ENCODE measurements around the gene GAK.

GAK gene

DNA sequence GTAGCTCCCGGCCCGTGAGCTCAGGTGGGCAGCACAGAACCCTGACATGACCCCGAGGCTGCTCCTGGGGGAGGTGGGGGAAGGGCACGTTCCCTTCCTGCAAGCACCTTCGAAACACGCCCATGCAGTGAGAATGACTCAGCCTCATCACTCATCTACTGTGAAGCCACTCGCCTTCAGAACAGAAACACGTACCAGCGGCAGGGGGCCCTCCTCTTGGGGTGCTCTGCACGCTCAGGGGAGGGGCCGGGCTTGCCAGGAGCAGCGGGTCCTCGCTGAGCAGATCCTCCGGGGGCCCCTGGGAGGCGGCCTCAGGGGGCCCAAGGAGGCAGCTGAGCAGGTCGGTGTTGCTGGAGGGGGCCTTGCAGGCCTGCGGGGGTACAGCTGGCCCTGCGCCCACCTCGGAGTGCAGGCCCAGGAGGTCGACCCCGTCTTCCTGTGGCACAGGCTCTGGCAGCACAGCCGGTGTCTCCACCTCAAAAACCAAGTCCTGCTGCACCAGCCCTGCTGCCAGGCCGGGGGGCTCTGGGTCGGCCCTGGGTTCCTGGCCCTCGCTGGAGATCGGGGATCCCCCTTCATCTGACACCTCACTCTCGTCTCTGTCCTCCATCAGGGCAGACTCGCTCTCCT is 65.2 kb downstream of the GAK start:
- DNase-seq = no peak

DNA sequence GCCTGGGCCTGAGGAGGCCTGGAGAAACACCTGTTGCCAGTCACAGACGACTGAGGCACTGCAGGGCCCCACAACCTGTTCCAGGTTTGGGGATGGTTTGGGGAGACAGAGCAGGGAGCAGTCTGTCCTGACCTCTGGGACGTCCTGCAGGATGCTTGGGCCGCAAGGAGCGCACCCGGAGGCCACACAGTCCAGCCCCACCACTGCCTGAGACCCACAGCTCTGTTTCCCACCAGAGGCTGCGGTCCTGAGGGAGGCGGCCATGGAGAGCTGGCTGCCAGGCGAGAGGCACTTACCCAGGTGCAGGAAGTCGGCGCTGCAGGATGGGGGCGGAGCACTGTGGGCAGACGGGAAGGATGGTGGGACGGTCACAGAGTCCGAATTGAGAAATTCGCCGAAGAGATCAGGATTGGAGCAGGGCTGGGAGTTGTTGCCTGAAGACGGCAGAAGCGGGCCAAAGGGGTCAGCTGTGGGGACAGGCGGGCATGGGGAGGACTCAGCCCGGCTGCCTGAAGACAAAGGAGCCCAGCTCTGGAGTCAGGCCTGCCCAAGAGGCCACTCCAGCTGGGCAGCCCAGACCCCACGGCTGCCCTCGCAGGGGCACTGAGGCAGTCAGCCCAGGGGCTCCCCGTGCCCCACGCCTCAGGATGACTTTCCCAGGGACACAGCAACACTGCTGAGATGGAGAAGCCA is 65.9 kb downstream of the GAK start:
- no peak for DNase-seq

DNA sequence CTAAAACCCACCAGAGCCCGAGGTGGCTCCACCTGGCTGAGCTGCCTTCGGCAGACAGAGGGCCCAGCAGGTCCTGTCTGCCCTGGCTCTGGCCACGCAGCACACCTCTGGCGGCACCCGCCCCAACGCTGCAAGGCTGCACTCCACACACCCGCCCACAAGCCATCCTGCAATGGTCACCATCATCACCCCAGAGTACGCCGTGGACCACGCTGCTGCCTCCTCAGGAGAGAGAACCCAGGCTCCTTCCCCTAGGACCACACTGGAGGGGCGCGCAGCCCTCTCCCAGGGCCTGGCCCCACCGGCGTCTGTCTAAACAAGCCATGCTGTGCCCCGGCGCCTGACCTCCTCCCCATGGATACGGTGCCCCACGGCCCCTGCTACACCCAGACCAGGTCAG is 66.5 kb downstream of the GAK start:
- DNase-seq = no peak

DNA sequence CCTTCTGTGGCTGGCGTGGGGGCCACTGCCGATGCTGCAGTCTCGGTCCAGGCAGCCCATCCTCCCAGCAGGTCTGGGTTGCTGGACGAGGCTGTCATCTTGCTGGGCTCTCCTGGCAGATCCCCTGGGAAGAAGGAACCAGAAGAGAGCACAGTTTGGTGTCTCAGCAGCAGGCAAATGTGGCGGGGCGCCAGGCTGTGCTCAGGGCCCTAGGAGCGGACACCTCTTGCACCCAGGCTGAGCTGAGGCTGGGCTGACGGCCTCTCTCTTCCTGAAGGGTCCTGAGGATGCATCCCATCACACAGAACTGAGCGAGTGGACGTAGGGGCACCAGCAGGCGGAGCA is 67.0 kb downstream of the GAK start:
- DNase-seq = no peak

DNA sequence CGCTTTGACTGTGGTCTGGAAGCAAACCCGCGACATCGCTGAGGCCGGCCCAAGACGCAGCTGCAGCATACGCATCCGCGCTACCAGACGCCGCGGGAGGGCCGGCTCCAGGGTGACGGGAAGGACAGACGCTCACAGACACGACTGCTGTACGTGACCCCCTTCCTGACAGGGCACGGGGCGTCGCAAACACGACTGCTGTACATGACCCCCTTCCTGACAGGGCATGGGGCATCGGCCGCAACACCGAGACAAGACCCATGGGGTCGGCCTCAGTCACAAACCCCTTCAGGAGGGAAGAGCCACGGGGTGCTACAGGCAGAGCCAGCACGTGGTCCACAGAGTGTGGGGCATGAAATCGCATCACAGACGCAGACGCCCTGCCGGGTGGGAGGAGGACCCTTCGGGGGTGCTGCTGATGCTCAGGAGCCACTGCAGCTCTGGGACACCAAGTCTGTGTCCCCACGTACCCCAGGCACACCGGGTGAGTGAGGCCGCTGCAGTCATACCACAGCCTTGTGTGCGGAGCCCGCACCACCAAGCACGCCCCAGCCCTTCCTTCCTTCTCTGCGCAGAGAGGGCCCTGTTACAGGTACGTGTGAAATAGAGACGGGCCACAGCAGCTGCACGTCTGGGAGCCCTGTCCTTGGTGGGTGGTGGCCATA is 67.5 kb downstream of the GAK start:
- DNase-seq = no peak

DNA sequence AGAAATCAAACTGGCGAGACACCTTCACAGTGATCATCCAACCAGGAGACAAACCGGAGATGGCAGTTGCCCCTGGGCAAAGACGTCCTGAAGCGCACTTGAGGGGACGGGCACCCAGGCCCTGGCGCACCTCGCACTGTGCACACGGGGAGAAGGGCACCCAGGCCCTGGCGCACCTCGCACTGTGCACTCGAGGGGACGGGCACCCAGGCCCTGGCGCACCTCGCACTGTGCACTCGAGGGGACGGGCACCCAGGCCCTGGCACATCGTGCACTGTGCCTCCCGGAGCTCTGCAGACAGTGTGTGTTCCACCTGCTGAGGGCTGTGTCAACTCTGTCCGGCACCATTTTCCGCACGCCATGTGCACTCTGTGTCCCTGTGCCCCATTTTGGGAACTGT is 71.6 kb downstream of the GAK start:
- DNase-seq = no peak

DNA sequence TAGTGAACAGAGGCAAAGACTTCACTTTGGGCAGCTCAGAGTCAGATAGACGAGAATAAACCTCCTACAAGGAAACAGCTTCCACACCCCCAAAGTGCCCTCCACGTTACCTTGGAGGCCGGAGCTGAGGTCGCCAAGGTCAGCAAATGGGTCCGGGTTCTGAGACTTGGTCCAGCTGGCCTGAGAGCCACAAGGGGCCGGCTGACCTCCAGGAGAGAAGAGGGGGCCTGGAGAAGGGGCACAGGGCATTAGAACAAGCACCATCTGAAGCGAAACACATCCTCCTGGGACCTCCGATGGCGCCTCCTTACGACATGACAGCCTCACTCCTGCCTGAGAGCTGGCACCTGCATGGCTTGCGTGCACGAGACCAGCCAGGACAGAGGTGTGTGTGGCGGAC is 72.6 kb downstream of the GAK start:
- no peak for DNase-seq

DNA sequence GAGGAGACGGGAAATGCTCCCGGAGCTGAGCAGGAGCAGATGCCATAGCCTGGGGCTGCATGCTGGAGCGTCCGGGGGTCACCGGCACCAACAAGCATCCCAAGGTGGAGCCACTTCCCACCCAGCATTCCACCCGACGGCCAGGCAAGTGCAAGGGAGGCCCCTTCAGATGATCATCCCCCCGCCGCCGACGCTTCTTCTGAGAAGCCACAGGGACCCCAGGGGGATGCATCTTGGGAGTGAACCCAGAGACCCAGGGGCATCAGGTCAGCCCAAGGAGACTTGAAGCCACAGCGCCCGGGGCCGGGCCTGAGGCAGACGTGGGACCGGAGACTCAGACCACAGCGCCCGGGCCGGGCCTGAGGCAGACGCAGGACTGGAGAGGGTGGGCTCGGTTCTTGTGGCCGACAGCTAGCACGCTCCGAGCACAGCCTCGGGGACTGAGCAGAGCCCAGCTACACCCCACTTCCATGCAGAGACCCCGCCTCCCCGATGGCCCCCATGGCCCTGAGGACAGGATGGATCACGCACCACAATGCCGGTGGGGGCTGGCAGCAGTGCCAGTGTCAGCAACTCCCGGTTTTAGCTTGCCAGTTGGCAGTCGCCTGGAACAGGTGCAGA is 73.2 kb downstream of the GAK start:
- DNase-seq = no peak

DNA sequence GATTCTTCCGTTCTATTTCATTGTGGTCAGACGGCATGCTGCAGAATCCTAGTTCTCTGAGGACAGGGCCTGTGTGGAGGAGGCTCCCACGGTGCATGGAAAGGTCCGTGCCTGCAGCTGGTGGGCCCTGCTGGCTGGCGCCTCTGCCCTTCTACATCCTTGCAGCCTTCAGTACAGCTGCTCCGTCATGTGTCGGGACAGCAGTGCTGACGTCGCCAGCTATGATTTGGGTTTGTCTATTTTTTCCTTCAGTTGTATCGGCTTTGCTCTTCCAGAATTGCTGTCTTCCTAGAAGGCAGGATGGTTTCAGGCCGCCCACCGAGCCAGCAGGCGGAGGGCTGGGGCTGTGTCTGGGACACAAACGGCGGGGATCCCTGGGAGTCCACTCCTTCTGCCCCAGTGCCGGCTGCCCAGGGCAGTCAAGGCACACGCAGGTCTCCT is 74.1 kb downstream of the GAK start:
- DNase-seq = no peak

DNA sequence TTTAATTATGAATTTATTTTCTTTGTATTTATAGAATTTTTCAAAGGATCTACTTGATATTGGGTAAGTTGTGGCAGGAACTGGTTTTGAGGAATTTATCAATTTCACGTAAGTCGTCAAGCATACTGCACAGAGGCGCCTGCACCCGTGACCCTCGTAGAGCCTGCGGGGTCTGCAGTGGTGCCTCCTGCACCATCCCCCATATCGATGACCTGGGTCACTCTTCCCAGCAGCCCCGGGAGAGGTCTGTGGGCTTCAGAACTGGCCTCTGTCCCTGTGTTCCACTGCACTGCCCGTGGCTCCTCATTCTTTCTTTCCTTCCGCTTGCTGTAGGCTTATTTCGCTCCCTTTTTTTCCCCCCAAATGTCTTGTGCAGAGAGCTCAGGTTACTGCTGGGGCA is 74.7 kb downstream of the GAK start:
- DNase-seq = no peak

DNA sequence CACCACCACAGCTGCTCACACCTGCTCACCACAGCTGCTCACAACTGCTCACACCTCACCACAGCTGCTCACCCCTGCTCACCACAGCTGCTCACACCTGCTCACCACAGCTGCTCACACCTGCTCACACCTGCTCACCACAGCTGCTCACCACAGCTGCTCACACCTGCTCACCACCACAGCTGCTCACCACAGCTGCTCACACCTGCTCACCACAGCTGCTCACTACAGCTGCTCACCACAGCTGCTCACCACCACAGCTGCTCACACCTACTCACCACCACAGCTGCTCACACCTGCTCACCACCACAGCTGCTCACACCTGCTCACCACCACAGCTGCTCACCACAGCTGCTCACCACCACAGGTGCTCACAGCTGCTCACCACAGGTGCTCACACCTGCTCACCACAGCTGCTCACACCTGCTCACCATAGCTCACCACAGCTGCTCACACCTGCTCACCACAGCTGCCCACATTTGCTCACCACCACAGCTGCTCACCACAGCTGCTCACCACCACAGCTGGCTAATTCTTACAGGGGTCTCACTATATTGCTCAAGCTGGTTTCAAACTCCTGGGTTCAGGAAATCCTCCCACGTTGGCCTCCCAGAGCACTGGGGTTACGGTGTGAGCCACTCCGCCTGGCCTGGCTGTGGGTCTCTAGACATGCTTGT is 75.8 kb downstream of the GAK start:
- DNase-seq = no peak

DNA sequence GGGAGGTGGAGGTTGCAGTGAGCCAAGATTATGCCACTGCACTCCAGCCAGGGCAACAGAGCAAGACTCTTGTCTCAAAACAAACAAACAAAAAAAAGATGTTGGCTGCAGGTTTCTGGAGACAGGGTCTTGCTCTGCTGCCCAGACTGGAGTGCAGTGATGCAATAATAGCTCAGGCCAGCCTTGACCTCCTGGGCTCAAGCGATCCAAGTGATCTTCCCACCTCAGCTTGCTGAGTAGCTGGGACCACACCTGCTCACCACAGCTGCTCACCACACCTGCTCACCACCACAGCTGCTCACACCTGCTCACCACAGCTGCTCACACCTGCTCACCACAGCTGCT is 76.3 kb downstream of the GAK start:
- DNase-seq = no peak

DNA sequence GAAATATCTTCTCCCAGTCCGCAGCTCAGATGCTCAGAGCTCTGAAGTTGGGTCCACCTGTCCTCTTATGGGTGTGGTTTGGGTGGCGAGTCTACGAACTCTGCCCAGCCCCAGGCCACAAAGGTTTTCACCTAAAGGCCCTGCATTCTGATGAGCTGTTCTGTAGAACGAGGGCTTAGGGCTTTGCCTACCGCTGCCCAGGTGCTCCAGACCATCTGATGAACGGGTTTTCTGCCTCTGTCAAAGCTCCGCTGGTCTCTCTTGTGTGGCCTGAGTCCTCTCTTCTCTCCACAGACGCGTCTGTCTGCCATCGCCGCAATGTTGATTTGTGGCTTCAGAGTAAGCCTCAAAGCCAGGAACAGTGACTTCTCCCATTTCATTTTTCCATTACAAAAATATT is 77.8 kb downstream of the GAK start:
- no peak for DNase-seq

DNA sequence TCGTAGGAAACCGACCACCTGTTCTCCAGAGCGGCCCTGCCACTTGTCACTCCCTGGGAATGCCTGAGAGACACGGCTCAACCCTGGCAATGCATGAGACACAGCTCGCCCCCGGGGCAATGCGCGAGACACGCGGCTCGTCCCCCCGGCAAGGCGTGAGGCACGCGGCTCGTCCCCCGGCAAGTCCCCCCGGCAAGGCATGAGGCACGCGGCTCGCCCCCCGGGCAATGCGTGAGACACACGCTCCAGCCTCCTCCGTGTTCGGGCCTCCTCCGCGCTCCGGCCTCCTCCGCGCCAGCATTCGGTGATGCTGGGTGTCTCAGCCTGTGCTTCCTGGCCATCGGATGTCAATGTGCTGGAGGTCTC is 78.7 kb downstream of the GAK start:
- no peak for DNase-seq

DNA sequence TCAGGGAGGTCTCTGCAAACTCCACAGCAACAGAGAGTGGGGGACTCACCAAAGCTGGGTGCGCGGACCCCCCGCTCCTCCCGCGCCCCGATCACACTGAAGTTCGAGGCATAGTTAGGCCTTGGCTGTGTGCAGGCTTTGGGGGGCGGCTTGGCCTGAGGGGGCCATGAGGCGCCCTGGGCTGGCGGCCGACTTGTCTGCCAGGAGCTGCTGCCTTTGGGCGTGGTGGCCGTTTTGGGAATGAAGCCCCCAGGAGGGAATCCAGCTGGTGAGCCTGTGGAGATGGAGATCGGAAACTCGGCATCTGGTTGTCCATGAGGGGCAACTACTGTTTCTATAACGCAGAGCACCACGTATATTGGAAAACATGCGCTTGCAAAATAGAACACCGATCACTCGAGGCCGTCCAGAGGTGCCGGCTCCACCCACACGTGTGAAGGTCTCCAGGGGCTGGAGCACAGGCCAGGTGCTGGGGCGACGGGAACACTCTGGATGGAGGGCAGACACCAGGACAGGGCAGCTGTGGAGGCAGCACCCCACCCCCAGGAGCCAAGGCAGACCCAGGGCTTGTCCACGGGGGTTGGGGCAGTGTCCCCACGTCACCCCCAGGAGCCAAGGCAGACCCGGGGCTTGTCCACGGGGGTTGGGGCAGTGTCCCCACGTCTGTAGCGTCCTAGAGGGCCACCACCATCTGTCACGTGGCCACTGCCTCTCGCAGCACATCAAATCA is 80.2 kb downstream of the GAK start:
- DNase-seq = no peak

DNA sequence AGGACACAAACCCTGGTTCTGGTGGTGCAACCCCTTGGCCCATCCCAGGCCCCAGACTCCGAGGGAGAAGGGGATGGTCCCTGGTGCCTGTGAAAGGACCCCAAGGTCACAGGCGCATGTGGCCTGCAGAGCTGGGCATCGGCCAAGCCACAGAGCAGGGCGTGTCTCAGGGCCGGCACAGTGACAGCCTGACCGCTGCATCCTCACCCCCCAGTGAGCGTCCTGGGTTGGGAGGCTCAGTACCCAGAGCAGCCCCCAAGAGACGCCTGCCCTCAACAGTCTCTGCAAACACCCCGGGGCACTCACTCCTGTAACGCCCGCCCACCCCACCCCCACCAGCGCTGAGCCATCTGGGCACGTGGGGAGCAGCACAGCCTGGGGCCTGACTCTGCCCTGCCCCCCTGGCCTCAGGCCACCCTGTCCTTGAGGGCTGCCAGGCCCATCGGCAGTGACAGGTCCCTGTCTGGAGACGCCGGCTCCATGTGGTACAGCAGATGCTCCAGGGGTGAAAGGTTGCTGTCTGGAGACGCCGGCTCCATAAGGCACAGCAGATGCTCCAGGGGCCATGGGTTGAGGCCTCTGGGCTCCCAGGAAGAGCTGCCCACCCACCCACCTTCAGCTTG is 81.7 kb downstream of the GAK start:
- DNase-seq = no peak

DNA sequence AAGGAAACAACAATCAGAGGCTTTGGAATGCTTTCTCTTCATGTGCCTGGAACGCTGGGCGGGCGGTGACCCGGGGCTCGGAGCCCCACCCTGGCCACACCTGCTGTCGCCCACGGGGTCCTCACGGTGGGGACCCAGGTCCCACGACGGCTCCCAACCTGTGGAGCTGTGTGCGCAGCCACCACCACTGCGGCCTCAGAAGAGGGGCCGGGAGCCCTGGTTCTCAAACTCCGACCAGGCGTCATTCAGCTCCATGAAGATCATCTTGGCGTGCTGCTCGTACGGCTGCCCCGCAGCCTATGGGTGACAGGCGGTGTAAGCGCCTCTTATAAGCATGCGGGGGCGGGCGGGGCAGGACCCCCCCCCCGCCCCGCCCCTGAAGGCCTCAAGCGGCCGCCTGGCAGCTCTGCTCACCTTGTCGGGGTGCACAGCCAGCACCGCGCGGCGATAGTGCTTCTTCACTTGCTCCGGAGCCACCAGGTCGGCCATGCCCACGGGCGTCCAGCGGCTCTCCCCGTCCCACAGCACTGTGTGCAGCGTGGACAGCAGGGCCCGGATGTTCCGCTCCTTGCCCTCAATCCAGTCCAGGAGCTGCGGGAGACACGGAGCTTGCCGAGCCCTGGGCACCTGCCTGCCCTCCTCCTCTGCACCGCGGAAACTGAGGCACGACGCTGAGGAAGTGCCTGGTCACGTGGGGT is 82.5 kb downstream of the GAK start:
- DNase-seq = no peak

DNA sequence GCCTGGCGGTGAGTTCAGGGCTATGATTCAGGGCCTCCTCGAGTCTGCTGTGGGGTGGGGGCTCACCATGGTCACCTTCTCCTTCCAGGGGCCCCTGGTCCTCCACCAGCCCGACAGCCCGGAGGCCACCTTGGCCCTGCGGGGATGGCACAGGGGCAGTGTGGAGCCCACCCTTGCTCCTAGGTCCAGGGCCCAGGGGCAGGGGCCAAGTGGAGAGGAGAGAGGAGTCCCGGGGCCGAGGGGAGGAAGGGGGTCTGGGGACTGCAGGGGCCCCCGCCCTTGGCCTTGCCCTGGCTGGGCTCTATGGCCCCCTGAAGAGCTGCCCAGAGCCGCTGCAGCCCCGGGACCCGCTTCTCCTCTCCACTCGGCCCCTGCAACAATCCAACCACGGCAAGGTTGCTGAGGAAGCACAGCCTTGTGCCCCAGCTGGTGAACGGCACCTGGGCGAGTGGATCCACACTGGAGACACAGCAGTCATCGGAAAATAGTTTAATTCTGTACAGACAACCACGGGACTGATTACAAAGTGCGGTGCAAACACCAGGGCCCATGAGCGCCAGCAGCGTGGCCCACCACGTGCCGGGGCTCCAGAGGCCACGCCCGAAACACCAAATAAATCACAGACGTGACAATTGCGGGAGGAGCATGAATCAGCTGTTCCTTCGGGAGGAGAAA is 83.2 kb downstream of the GAK start:
- no peak for DNase-seq

DNA sequence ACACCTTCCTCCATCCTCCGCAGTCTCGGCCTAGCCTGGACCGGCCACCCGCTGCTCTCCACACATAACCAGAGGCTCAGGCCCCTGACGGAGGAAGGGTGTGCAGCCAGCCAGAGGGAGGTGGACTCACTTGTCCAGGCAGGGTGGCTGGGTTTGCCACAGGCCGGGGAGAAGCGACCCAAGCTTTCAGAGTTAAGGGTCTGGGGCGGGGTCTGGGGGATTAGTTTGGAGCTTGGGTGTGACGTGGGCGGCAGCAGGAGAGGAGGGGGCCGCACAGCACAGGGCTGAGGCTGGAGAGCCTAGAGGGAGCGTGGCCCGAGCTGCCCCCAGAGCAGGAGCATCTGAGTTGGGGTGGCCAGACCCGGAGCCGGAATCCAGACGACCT is 83.8 kb downstream of the GAK start:
- no peak for DNase-seq

DNA sequence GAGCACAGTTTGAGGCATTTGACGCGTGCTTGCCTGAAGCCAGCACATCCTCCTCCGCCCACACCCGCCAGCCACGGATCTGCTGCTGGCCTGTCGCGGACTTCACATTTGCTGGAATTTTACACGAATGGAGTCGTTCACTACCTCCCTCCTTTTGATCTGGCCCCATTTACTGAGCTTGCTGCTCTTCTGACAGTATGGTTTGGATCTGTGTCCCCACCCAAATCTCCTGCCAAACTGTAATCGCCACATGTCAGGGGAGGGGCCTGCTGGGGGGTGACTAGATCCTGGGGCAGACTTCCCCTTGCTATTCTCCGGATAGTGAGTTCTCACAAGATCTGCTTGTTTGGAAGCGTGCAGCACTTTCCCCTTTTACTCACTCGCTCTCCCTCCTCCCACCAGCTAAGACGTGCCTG is 86.3 kb downstream of the GAK start:
- no peak for DNase-seq

DNA sequence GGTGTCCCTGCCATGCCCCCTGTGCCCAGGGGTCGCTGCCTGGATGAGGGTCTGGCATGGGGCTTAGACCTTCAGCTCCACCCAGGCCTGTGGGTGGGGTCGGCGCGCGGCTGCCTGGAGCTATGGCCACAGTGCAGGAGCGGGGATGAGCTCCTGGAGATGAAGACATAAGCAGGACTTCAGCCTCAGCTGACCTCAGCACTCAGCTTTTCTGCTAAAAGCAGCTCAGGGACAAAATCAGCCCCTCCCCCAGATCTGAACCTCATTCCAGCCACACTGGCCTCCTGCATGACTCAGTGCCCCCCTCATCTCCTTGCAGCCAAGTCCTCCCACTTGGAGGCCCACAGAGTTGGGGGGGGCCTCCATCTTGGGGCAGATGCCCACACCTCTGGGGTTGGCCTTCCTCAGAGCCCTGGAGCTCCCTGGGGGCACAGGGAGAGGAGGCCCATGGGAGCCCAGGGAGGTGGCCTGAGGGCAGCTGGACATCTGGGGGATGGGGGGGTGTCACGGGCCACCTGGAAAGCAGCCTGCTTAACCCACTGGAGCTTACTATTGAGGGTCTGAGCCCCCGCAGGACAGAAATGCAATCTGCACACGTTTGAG is 86.8 kb downstream of the GAK start:
- no peak for DNase-seq
